GM18858 (cell line): Measurements from ENCODE around the gene SLC17A7.
"Not testable (repeated sequence)": the region's sequence is repeated elsewhere in the genome, so short reads cannot be mapped to it uniquely, and the experiment has no call there.

ENCODE experiments used
- ATAC-seq: cut with Tn5 transposase; IDR thresholded peaks from one replicate; pipeline ENCODE4 v1.9.1; 2021; ENCODE audit not compliant: unreplicated experiment

The SLC17A7 gene

GRCh38 chr19:49470615-49470978 lies 29.3 kb upstream of the SLC17A7 start:
- no peak for ATAC-seq

- no peak for ATAC-seq
These were observed 28.7 kb upstream of the SLC17A7 start for GRCh38 chr19:49469828-49470614.

- ATAC-seq: no peak
These were observed 27.6 kb upstream of the SLC17A7 start for GRCh38 chr19:49468746-49469447.

- no peak for ATAC-seq
These were observed 26.9 kb upstream of the SLC17A7 start for GRCh38 chr19:49468199-49468598.

- no peak for ATAC-seq
These were observed 24.0 kb upstream of the SLC17A7 start for GRCh38 chr19:49465371-49465770.

- no peak for ATAC-seq
These were observed 22.8 kb upstream of the SLC17A7 start for GRCh38 chr19:49463960-49464740.

- ATAC-seq: no peak
These were observed 21.2 kb upstream of the SLC17A7 start for GRCh38 chr19:49462492-49462891.

GRCh38 chr19:49461656-49462055 lies 20.3 kb upstream of the SLC17A7 start:
- no peak for ATAC-seq

- ATAC-seq: not testable (repeated sequence)
These were observed 19.8 kb upstream of the SLC17A7 start for GRCh38 chr19:49461130-49461529.

- no peak for ATAC-seq
These were observed 18.1 kb upstream of the SLC17A7 start for GRCh38 chr19:49459388-49459787.

- ATAC-seq: no peak
These were observed 17.2 kb upstream of the SLC17A7 start for GRCh38 chr19:49458567-49458903.

GRCh38 chr19:49456326-49456725 lies 15.0 kb upstream of the SLC17A7 start:
- no peak for ATAC-seq

- no peak for ATAC-seq
These were observed 14.4 kb upstream of the SLC17A7 start for GRCh38 chr19:49455773-49456172.

- no peak for ATAC-seq
These were observed 12.5 kb upstream of the SLC17A7 start for GRCh38 chr19:49453757-49454240.

GRCh38 chr19:49453013-49453756 lies 11.9 kb upstream of the SLC17A7 start, which contains the start of gene ALDH16A1:
ALDH16A1 (plus strand) TSS chr19:49453225; CDS start chr19:49453332, 107 bp downstream.
- peak; percentile 75 for ATAC-seq

- ATAC-seq: peak; percentile 50
These were observed 10.3 kb upstream of the SLC17A7 start, which contains the start of gene PIH1D1 for GRCh38 chr19:49451430-49452181. PIH1D1 (minus strand) TSS chr19:49451814; CDS start chr19:49451574, 240 bp downstream.

GRCh38 chr19:49450405-49450804 lies 9.1 kb upstream of the SLC17A7 start:
- no peak for ATAC-seq

- no peak for ATAC-seq
These were observed 7.1 kb upstream of the SLC17A7 start for GRCh38 chr19:49448432-49448786.

GRCh38 chr19:49447485-49448431 lies 6.4 kb upstream of the SLC17A7 start:
- ATAC-seq: no peak
